ENCODE data around the gene METTL25.

Gene METTL25

DNA sequence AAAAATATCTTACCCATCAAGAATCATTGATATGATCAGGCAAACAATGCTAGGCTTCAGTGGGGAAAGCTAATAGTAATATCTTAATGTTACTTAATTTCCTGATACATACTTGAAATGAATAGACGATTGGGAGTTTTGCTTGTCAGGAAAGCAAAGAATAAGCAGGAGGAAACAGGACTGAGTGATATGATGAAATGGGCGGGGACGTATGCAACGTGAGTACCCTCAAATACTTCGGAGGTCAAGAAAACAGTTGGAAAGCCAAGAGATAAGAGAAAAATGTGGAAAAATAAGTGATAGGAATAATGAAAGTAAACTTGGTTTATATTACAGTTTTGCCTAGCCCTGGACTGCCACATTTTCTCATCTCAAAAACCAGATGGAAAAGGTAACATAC, 49.2 kb downstream of the METTL25 start:
- DNase-seq, result no peak

DNA sequence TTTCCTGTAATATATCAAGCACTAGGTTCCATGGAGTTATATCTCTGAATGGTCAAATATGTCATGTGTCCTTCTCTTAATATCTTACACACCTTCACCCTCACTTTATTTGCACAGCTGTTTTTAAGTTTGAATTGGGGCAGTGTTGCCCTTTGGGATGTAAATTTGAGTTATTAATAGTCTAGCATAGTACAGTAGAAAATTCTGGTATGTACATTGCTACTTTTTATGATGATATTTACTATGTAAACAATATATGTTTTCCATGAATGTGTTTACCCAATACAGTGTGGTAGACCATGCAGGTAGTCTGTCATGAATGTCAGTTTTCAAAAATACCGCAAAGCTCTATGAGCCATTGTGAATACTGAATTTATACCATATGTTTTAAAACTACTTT, 50.5 kb downstream of the METTL25 start:
- no peak for DNase-seq

DNA sequence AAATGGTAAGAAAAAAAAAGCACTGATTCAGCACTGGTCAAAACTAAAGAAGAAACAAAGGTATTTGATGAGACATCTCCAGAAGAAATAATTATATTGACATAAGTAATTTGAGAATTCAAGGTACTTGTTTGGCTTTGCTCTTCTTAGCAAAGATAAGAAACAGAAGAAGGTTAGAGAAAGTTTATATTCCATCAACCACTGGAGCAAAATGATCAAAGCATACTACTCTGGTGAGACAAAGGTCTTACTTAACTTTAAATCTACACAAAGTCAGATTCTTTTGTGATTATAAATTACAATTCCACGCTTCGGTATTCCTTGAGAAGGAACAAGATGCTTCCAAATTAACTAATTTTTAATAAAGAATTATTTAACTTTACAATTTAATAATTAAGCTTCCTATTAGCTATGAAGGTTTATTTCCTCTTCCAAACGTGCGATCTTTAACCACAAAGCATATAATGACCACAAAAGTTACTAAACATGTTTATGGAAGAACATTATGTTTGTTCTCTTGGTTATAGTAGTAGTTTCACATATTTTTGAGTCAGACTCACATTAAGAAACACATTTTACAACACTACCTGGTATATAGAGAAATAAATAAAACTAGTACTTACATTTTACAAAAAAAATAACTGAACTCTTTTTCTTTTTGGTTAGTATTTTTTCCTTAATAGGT, 53.4 kb downstream of the METTL25 start:
- DNase-seq, result no peak

DNA sequence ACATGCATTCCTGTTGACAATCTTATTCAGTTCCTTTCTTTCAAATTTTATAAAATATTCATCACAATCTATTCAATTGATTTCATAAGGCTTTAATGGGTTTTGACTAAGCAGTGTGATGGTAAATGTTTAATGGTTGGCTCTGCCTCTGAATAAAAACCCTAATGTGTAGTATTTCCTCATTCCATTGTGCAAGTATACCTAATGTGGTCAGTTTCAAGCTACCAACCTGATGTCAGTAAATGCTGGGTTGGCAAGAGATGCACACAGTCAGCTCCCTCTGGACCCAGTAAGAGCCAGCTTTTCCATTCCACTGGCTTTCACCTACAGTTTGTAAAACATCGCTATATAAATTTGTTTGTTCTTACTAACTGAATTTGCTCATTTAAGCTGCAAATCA, 53.9 kb downstream of the METTL25 start:
- no peak for DNase-seq

DNA sequence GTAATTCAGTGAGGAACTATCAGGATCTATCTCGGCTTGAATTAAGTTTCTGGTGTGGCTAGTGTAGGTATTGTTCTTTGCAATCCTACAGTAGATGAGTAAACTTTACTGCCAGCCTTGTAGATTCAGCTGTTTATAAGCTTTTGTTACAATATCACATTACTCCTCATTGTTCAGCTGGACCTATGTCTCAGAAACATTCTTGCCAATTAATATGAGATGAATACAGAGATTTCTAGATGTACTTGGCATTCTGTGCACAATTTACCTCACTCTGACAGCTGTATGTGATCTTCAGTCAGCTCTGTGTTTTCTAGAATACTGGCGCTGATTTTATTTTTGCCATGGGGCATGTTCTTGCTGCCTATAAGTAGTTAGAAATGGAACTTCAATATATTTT, 55.7 kb downstream of the METTL25 start:
- no peak for DNase-seq

DNA sequence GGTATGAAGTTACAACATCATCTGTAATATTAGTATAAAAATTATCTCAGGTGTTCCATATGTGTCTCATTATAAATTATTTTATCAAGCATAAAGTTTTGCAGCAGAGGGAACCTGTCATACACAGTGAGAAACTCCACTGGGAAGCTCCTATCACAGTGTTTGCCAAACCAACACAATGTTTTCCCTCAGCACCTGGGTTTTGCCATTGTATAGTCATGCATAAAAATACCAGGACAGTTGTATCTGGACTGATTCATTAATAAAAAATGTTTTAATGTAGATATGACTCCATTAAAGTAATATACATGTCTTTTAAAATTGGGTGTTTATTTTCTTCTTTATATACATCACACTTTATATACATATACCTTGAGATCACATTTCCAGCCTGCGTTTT, 56.6 kb downstream of the METTL25 start:
- DNase-seq, result no peak

DNA sequence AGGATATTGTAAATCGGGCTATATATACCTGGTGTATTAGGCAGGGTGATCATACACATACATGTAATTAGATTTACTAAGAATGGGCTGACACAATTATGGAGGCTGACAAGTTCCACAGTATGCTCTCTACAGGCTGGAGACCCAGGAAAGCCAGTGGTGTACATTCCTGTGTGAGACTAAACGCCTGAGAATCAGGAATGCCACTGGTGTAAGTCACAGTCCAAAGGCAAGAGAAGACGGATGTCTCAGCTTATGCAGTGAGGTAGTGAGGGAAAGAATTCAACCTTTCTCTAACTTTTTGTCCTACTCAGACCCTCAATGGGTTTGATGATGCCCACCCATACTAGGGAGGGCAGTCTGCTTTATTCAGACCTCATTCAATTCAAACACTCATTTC, 57.1 kb downstream of the METTL25 start:
- no peak for DNase-seq

DNA sequence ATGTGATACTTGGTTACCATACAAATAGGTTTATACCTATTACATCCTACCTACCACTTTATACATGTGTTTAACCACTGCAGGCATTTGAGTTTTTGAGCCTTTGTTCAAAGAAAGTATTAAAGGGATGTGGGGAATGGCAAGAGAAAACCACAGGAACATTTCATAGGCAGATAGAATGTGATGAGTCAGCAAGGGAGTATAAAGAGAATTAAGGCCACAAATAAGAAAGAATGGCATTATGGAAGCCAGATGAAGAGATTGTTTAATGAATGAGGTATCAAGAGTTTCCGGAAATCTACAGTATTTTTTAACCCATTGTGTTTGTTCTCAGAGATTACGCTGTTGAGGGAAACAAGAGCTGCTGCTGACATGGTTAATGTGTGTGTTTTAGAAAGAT, 66.9 kb downstream of the METTL25 start:
- no peak for DNase-seq

DNA sequence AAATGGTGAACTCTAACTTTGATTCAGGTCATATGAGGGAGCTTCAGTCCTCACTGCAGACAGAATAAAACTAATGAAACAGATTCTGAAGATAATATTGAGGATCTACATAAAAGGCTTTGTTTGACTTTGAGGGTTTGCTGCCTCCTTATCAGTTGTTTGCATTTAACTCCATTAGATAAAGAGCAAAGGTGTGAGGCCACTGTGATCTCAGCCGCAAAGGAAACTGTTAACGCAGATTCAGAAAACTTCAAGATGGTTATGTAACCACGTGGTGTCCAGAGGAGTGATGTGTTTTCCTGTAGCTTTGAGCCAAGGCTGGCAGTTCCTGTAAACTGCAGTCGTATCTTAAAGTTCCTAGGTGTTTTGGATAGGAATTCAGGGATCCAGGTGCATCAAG, 67.8 kb downstream of the METTL25 start:
- no peak for DNase-seq

DNA sequence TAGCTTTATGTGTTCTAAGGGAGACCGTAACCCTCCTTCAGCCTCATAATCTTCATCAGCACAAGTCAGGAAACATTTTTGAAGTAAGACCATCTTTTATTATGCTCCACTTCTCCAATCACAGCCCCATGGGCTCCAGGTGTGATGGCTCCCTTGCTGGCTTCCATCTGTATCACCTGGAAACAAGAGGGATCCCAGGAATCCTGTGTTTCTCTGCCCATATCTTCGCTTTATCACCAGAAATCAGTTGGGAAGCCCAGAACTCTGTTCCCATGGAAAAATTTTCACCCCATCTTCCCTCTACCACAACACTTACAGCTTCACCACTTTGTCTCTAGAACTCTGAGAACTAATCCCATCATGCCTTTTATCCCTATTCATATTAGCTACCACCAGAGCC, 68.3 kb downstream of the METTL25 start:
- DNase-seq, result no peak

DNA sequence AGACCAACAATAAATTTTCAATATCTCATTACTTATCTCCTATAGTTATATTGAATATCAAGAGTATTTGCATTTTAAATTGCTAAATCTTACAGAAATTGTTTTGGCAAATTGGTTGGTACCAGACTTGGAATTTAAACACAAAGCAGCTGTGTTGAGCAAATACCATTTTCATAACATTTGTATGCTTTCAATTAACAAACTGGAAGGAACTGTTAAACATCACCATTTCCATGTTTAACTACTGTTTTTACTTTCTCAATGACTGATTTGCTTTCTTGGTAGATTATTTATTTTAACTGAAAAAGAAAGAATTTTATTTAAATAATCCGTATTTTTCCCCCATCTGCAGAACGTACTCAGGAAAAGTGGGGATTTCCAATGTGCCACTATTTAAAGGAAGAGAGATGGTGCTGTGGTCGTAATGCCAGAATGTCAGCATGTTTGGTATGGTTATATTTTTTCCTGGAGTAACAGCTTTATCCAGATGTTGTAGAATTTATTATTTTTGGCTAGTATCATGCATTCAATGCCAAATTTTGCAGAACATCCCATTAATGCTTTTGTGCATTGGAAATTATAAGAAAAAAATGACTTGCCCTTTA, 72.3 kb downstream of the METTL25 start:
- no peak for DNase-seq

DNA sequence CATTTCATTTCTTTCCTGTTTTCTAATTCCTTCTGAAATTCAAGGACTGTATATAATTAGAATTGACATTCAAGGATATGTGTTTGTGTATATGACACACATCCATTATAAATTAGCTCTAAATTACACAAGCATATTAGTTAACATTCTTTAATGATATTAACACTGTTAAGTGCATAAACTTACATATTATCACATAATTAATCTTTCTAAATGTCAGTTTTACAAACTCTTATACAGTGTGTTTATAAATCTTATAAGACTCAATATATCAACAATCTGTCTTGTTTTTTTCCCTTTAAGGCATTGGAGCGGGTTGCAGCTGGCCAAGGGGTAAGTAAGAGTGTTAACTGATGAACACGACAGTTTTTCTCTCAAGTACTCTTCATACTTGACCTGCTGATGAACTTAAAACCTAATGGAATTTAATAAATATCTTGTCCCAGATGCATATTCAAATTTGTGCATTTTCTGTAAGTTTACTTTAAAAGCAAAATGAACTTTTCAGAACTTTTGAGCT, 76.1 kb downstream of the METTL25 start:
- no peak for DNase-seq

DNA sequence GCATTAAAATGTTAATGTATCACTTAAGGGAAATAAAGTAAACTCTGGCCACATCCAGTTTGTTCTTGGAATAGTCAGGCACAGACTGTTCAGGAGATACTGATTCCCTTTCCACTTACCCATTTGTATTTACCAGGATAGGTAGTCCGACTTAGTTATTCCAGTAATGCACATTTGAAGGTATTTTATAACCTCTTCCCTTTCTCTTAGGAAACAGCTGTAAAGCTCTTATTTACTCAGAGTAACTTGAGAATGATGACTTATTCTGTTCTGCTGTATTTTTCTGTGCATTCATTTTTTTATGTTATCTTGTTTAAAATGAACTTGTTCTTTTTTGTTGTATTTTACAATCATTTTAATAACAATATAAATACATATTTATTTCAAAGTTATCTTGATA, 78.0 kb downstream of the METTL25 start:
- no peak for DNase-seq

DNA sequence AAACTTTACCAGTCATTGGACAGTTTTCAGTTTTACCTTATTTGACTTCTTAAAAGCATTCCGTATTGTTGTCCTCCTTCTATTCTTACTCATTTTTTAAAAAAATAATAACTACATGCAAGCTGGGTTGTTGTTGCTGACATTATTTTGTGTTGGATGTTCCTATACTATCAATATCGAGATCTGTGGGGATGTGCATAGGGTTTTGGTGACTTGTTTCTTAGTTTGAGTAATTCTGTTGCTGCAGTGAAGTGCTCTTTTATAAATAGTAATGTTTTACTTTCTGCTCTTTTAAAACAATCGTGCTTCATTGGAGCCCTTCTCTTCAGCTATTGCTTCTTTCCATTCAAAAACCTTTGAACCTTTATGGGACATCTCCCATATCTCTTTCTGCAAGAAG, 79.4 kb downstream of the METTL25 start:
- no peak for DNase-seq

DNA sequence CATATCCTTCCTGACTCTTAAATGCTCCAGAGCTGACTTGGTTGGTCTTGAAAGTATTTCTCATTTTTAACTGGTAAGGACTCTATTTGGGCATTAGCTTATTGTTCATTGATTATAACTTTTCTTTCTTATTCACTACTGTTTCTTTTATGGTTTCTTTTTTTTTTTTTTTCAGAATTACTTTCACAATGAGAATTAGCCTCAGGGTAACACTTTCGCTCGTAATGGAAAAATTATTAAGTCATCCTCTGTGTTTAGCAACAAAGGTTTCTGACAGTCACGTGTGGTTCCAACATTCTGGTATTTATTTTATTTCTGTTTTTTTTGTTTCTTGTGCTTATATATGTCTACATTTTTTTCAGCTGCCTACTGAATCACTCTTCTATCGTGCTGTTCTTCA, 80.0 kb downstream of the METTL25 start:
- no peak for DNase-seq

DNA sequence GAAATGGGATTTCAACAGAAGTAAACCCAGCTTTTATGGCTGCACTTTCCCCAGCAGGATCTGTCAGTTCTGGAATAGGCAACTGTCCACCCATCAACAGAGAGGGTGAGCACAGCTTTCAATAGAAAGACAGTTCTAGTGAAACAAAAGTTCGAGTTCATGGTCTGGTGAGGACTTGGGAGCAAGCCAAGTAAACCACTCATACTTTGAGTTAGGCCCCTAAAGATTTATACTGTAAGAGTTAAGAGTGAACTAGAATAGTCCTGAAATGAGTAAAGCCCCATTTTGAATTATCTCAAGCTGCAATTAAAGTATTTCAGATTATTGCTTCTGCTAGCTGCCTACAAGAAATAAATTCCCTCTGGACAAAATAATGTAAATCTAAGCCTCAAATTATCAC, 82.6 kb downstream of the METTL25 start:
- no peak for DNase-seq

DNA sequence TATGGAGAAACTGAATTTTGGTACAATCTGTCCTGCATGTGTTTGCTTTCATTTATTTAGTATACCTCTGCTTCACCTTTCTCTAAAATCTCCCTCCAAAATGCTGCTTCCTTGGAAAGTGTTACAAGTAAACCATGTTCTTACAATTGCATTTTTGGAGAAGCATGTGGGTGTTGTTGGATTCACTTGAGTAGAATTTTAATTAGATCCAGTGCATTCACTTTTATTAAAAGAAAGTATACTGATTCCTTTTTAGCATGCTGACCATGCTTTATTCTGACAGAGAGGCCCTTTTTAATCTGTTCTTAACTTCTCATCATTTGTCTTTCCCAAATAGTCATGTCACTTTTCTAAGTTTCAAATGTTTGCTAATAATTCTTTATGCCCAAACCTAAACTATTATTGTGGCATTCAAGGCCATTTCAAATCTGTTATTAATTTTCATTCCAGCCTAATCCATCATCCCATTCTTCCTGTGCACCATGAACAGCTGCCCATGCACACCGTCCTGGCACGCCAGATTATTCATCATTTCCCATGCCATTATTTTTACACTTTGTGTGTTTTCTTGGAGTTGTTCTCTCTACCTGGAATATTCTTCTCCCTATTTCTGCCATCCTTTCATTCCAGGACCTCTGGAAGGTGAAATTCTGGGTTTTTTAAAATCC, 90.7 kb downstream of the METTL25 start:
- DNase-seq, result no peak

DNA sequence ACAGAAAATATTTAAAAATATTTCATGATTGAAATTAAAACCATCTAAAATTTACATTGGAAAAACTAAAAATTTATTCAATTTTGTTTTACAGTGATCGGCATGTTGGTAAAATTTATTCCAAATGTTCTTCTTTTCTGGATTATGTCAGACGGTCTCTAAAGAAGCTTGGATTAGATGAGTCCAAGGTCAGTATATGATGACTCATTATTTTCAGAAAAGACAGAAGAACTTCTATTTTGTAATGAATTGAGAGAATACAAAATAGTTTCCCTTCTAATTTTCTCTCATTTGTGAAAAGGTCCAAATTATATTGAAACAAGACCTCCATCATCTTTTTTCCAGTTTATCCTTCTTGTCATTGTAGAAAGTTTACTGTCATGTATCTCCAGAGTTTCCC, 98.3 kb downstream of the METTL25 start:
- no peak for DNase-seq

DNA sequence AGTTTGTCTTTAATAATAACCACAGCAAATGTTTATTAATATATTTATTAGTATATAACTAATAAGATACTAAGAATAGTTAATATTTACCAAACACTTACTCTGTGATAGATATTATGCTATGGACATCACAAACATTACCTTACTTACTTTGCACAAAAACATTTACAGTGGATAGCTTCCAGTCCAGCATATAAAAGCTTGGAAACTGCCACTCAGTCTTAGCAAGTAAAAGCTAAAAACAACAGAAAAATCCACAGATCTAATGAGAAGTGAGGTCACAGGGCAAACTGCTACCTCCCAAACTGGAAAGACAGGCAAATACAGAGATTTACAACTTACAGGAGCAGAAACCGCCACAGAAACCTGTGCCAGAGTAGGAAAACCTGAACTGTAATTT, 99.8 kb downstream of the METTL25 start:
- DNase-seq, result no peak

DNA sequence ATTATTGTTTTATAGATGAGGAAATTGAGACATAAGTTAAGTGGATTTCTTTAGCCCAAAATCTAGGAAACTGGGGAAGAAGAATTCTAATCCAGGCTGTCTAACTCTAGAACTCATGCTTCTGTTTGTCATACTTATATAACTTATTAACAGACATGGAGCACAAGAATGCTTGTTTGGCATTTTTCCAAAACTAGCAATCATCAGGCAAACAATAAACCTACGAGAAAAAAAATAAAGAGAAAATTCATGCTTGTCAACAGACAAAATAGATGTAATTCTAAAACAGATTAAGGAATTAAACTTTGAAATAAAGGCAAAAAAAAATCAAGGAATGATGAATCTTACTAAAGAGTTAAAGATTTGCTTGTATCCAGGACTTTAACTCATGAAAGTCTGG, 103.1 kb downstream of the METTL25 start:
- DNase-seq, result no peak

DNA sequence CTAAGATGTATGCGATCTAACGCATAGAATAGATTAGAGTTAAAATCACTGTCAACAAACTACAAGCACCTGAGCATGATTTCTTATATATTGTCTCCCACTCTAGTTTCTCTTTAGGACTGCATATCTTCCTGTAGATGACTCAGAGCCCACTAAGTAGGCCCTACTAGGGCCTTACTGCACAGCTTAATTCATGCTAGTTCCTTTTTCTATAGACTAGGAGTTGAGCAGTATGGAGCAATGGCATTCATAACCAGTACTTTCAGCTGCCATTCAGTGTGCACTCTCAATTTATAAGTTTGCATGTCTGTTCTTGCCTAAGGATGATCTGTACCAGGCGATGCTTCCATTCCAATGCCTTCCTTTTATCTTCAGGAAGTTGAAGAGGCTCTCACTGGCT, 103.5 kb downstream of the METTL25 start:
- DNase-seq, result no peak

DNA sequence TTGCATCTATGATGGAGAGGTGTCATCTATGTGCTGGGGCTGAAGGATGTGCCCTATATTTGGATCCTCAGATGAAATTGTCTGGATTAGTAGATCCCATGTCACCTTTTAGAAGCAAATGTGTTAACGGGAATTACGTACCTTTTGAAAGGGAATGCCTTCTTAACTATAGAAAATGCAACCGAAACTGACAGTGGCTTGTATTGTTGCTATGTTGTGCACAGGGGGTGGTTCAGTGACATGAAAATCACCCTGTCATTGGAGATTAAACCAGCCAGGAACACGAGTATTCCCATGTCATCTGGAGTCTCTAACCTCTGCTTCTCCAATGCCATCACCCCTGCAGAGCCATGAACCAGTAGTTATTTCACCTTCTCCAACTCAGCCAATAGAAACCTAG, 110.2 kb downstream of the METTL25 start:
- no peak for DNase-seq

DNA sequence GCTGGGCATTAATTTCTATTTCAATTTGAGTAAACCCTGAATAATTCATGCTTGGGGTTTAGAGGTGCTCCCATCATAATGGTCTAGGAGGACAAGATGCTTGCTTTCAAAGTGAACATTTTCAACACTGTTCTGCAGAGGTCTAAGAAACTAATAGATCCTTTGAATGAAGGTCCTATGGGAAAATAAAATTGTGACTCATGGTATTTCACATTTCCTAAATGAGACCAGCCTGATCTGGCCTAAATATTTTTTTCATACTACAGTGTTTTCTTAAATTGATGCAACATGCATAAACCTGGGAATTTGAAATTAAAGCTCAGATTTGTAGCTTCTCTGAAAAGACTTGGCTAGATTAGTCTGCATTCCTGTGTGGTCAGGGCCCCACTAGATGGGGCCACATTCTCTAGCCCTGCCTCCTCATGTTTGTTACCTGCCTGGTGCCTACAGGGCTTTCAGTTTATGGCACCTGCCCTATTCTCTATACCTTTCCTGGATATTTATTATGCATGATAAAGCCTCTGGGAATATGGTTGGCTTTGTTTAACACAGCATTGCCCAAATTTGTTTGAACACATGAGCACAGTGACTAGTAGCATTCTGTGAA, 112.7 kb downstream of the METTL25 start:
- DNase-seq, result no peak

DNA sequence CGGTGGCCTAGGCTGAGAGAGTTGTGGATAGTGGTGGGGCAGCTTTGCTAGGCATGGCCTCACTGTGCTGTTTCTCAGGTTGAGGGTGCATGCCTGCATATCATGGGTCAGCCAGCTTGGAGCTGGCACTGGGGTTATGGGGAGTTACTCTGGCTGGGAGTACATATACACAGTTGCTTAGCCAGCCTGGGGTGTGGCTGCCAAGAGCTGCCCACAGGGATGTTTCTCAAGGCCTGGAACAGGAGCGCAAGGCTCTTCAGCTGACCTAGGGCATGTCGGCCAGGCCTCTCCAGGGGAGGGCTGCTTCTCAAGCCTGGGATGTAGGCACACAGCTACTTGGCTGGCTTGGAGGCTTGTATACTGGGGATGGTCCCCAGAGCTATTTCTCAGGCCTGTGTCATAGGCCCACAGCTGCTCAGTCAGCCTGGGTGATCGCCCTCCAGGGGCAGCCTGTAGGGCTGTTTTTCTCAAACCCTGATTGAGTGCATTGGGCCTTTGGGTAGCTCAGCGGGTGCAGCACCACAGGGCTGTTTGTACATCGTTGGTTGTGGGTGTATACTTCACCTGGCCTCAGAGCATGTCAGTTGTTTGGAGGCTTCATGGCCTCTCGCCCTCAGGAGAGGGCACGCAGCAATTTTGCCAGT, 114.9 kb downstream of the METTL25 start:
- no peak for DNase-seq

Data from NCI-H82 (cell line).